ENCODE results near the gene SUN1. TPM values are rescaled to one million over a fixed set of nuclear protein-coding genes. Genes with fewer than 3 reads are reported as not detected.

The SUN1 gene
- polyA plus RNA-seq, 4 donors, result 126 to 133 (median 131) TPM

- no peak for DNase-seq (ENCODE audit: low read depth in 4 of 4, low spot score in 3 of 4)
Measured at GRCh38 chr7:888081-889024, 56.1 kb downstream of the SUN1 start.

GRCh38 chr7:889025-889390 lies 56.7 kb downstream of the SUN1 start:
- no peak for DNase-seq (ENCODE audit: low read depth in 4 of 4, low spot score in 3 of 4)

GRCh38 chr7:889391-889790 lies 57.1 kb downstream of the SUN1 start:
- DNase-seq (ENCODE audit: low read depth in 4 of 4, low spot score in 3 of 4), result no peak

- no peak for DNase-seq (ENCODE audit: low read depth in 4 of 4, low spot score in 3 of 4)
Measured at GRCh38 chr7:890868-891267, 58.6 kb downstream of the SUN1 start.

- no peak for DNase-seq (ENCODE audit: low read depth in 4 of 4, low spot score in 3 of 4)
Measured at GRCh38 chr7:891291-891690, 59.0 kb downstream of the SUN1 start.

- DNase-seq (ENCODE audit: low read depth in 4 of 4, low spot score in 3 of 4), result no peak
Measured at GRCh38 chr7:891805-892204, 59.5 kb downstream of the SUN1 start.

- DNase-seq (ENCODE audit: low read depth in 4 of 4, low spot score in 3 of 4), result no peak
Measured at GRCh38 chr7:892648-893593, 60.6 kb downstream of the SUN1 start.

- no peak for DNase-seq (ENCODE audit: low read depth in 4 of 4, low spot score in 3 of 4)
Measured at GRCh38 chr7:893686-894085, 61.4 kb downstream of the SUN1 start.

- DNase-seq (ENCODE audit: low read depth in 4 of 4, low spot score in 3 of 4), result no peak
Measured at GRCh38 chr7:894164-894867, 62.0 kb downstream of the SUN1 start.

- DNase-seq (ENCODE audit: low read depth in 4 of 4, low spot score in 3 of 4), result no peak
Measured at GRCh38 chr7:894927-895450, 62.7 kb downstream of the SUN1 start.

GRCh38 chr7:895451-896052 lies 63.3 kb downstream of the SUN1 start:
- DNase-seq (ENCODE audit: low read depth in 4 of 4, low spot score in 3 of 4), result no peak

GRCh38 chr7:896346-897075 lies 64.2 kb downstream of the SUN1 start:
- no peak for DNase-seq (ENCODE audit: low read depth in 4 of 4, low spot score in 3 of 4)

- DNase-seq (ENCODE audit: low read depth in 4 of 4, low spot score in 3 of 4), result no peak
Measured at GRCh38 chr7:897086-897485, 64.8 kb downstream of the SUN1 start.

- no peak for DNase-seq (ENCODE audit: low read depth in 4 of 4, low spot score in 3 of 4)
Measured at GRCh38 chr7:897771-898376, 65.6 kb downstream of the SUN1 start.

- DNase-seq (ENCODE audit: low read depth in 4 of 4, low spot score in 3 of 4), result no peak
Measured at GRCh38 chr7:898460-898854, 66.2 kb downstream of the SUN1 start.

GRCh38 chr7:898855-899681 lies 66.8 kb downstream of the SUN1 start:
- DNase-seq (ENCODE audit: low read depth in 4 of 4, low spot score in 3 of 4), result no peak

GRCh38 chr7:899806-900205 lies 67.5 kb downstream of the SUN1 start:
- no peak for DNase-seq (ENCODE audit: low read depth in 4 of 4, low spot score in 3 of 4)

GRCh38 chr7:900331-901040 lies 68.2 kb downstream of the SUN1 start:
- no peak for DNase-seq (ENCODE audit: low read depth in 4 of 4, low spot score in 3 of 4)

All from right renal pelvis (tissue), 4 donors.